Naive thymus-derived CD8-positive, alpha-beta T cell (primary cell): ENCODE data around the gene MUC20. TPM values are rescaled to one million over a fixed set of nuclear protein-coding genes. Genes with fewer than 3 reads are reported as not detected.
"Not testable (repeated sequence)": the region's sequence is repeated elsewhere in the genome, so short reads cannot be mapped to it uniquely, and the experiment has no call there.

Source experiments
- ATAC-seq, 2 donors: fragments of 150-1000 bp; cut with Tn5 transposase in 1 of 2; sonication (Bioruptor Pico), chemical (Tn5 transposase) in 1 of 2; 1 replicate in 1 of 2; 2 replicates in 1 of 2; pipeline ENCODE4 v1.10.0; 2021; ENCODE audit warnings: mild to moderate bottlenecking in 2 of 2, moderate library complexity in 2 of 2
- POLR2A ChIA-PET: fragments of 350-600 bp; sonication (Branson Sonifier 250); formaldehyde crosslinking; loops from one replicate; lab custom pipeline; 2021; ENCODE audit warnings: antibody characterized with exemption; lab: Charles Lee
- DNase-seq, 10 donors: peaks; one replicate each; pipeline versions ENCODE4 v3.0.0 to v3.0.0-alpha.2; 2020 to 2022
- H3K27ac Mint-ChIP-seq, 10 donors: one replicate each; pipeline ENCODE4 v1.8.0; 2020 to 2022; ENCODE audit warnings: mild to moderate bottlenecking in 10 of 10, mixed read lengths in 10 of 10, moderate library complexity in 4 of 10, inconsistent platforms in 1 of 10
- H3K27me3 Mint-ChIP-seq, 5 donors: one replicate each; pipeline ENCODE4 v1.8.0; 2021 to 2022; ENCODE audit warnings: mixed read lengths in 5 of 5
- H3K36me3 Mint-ChIP-seq, 3 donors: one replicate each; pipeline ENCODE4 v1.8.0; 2020 to 2022; ENCODE audit warnings: mixed read lengths in 3 of 3, mild to moderate bottlenecking in 2 of 3, inconsistent platforms in 1 of 3
- H3K4me1 Mint-ChIP-seq, 4 donors: one replicate each; pipeline ENCODE4 v1.8.0; 2021 to 2022; ENCODE audit warnings: mixed read lengths in 4 of 4
- H3K4me3 Mint-ChIP-seq, 10 donors: one replicate each; pipeline ENCODE4 v1.8.0; 2020 to 2022; ENCODE audit warnings: mild to moderate bottlenecking in 10 of 10, mixed read lengths in 10 of 10, moderate library complexity in 6 of 10, inconsistent platforms in 1 of 10
- H3K9me3 Mint-ChIP-seq, 9 donors: one replicate each; pipeline ENCODE4 v1.8.0; 2020 to 2022; ENCODE audit warnings: mixed read lengths in 9 of 9, mild to moderate bottlenecking in 3 of 9, inconsistent platforms in 1 of 9, moderate library complexity in 1 of 9
- polyA plus RNA-seq, 3 donors: library from polyadenylated mRNA; unstranded; fragments of 300-500 nt; fragmentation: Illumina TruSeq; gene quantifications; one replicate each; pipeline ENCODE4 v1.2.3, GENCODE V29; 2021
- total RNA-seq, 8 experiments: library from RNA in 2 of 8; stranded (reverse) in 2 of 8; gene quantifications; one replicate each; pipeline ENCODE4 v1.2.3 and lab custom pipeline; 2021 to 2026

The MUC20 gene
- total and polyA plus RNA-seq, 5 experiments from 2014 or later, result 0.21 to 11.7 (median 5.3) TPM; not detected in 1

GRCh38 chr3:195732940-195733339 is 12.2 kb downstream of the MUC20 start:
- ATAC-seq (no peak), DNase-seq (no peak)
- no peaks in the 10 kb centered on the region for H3K27me3 Mint-ChIP-seq
- POLR2A ChIA-PET, result no interaction called here
- no peak overlapping the region for H3K4me3 Mint-ChIP-seq
- H3K9me3 Mint-ChIP-seq, result no peaks in the 10 kb centered on the region
- no peaks in the 10 kb centered on the region for H3K4me1 Mint-ChIP-seq
- no peak overlapping the region for H3K27ac Mint-ChIP-seq
- peaks cover 4 to 77% (median 44%) of the 10 kb centered on the region in 3 donors for H3K36me3 Mint-ChIP-seq

- no peaks in the 10 kb centered on the region for H3K4me1 Mint-ChIP-seq
- DNase-seq (no peak), ATAC-seq (no peak)
- H3K4me3 Mint-ChIP-seq, result no peak overlapping the region
- peak overlapping the region in 1 of 10 donors; percentile 51 for H3K27ac Mint-ChIP-seq
- no peaks in the 10 kb centered on the region for H3K27me3 Mint-ChIP-seq
- H3K9me3 Mint-ChIP-seq, result no peaks in the 10 kb centered on the region
- peaks cover 4 to 68% (median 32%) of the 10 kb centered on the region in 3 donors for H3K36me3 Mint-ChIP-seq
- POLR2A ChIA-PET, result no interaction called here
Measured at GRCh38 chr3:195735036-195735695, 14.4 kb downstream of the MUC20 start.

DNA sequence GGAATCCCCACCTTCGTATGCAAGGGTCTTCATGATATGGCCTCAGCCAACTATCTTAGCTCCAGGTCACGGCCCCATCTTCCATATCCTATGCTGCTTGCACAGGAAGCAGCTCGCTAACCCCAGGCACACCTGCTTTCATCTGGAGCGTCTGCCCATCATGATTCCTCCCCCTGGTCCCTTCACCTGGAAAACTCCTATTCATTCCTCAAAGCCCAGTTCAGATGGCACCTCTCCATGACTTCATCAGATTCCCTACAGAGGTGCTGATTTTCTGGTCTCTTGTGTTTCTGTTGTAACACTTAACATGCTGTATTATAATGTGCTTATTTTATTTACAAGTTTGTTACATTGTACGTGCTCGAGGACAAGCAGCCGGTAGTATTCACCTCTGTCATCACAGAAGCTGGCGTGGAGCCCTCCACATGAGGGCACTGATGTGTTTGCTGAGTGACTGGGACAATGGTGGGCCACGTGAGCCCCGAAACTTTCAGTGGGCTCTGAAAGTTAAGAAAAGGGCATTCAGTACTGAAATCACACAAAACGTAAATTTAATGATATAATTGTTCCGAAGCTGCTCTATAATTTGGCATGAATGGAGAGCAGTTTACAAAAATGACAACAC is 16.2 kb downstream of the MUC20 start:
- peak overlapping the region in 1 of 10 donors; percentile 14 for H3K27ac Mint-ChIP-seq
- peaks cover 0 to 2% (median 0%) of the 10 kb centered on the region in 5 donors for H3K27me3 Mint-ChIP-seq
- POLR2A ChIA-PET, result no interaction called here
- peaks cover 4 to 51% (median 20%) of the 10 kb centered on the region in 3 donors for H3K36me3 Mint-ChIP-seq
- no peaks in the 10 kb centered on the region for H3K4me1 Mint-ChIP-seq
- H3K4me3 Mint-ChIP-seq, result no peak overlapping the region
- DNase-seq, result no peak
- ATAC-seq, result no peak
- H3K9me3 Mint-ChIP-seq, result no peaks in the 10 kb centered on the region

DNA sequence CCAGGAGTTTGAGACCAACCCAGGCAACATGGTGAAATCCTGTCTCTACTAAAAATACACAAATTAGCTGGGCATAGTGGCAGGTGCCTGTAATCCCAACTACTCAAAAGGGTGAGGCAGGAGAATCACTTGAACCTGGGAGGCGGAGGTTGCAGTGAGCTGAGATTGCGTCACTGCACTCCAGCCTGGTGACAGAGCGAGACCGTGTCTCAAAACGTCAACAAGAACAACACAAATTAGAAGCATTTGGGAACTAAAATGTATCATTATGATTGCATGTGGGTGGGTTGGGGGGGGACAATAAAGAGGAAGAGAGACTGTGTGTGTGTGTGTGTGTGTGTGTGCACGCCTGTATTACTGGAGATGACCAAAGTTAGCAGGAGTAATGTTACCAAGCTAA is 17.0 kb downstream of the MUC20 start:
- DNase-seq, ATAC-seq, H3K27me3 Mint-ChIP-seq, H3K4me1 Mint-ChIP-seq, H3K9me3 Mint-ChIP-seq, H3K4me3 Mint-ChIP-seq, H3K27ac Mint-ChIP-seq: not testable (repeated sequence)
- peaks cover 4 to 43% (median 15%) of the 10 kb centered on the region in 3 donors for H3K36me3 Mint-ChIP-seq
- POLR2A ChIA-PET, result interaction anchor here (0.7 kb wide), 1 partner anchor 73 kb away, joined by 3 read pairs; no protein-coding TSS in a partner anchor

DNA sequence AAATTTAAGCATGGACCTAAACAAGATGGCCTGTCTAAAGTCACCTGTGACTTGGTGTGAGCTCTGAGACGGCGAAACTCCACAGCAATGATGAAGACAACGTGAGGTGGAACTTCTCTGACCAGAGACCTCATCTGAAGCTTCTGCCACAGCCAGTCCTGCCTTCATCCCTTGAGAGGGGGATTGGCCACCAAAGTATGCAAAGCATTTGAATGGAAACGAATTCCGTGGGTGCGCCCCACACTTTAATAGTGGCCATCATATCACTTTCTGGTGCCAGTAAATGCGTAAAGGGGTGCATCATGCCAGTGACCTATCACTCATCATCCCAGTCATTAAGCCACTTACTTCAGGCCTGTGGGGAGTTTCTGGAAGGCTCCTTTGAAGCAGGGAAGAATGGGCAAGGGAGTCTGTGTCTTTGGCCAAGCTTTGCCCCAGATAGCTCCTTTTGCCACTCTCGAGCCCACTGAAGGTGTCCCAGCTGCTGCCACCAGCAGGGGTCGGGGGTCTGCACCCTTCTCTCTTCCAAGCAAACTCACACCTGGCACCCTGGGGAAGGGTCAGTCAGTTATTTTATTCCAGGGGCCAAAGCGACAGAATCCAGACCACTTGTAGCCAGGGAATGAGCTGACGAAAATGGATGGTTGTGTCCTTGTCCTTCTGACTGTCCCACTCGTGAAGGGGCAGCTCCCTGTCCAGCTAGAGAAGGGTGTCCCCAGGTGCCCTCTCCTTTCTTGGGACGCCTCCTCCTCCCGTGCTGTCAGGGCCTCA is 17.7 kb downstream of the MUC20 start:
- H3K36me3 Mint-ChIP-seq, result peaks cover 4 to 36% (median 9%) of the 10 kb centered on the region in 3 donors
- no peaks in the 10 kb centered on the region for H3K9me3 Mint-ChIP-seq
- peaks cover 0 to 4% (median 0%) of the 10 kb centered on the region in 5 donors for H3K27me3 Mint-ChIP-seq
- H3K4me1 Mint-ChIP-seq, result no peaks in the 10 kb centered on the region
- POLR2A ChIA-PET, result interaction anchor here (0.7 kb wide), 1 partner anchor 72 kb away, joined by 3 read pairs; no protein-coding TSS in a partner anchor
- no peak overlapping the region for H3K4me3 Mint-ChIP-seq
- ATAC-seq (no peak), DNase-seq (no peak)
- no peak overlapping the region for H3K27ac Mint-ChIP-seq

DNA sequence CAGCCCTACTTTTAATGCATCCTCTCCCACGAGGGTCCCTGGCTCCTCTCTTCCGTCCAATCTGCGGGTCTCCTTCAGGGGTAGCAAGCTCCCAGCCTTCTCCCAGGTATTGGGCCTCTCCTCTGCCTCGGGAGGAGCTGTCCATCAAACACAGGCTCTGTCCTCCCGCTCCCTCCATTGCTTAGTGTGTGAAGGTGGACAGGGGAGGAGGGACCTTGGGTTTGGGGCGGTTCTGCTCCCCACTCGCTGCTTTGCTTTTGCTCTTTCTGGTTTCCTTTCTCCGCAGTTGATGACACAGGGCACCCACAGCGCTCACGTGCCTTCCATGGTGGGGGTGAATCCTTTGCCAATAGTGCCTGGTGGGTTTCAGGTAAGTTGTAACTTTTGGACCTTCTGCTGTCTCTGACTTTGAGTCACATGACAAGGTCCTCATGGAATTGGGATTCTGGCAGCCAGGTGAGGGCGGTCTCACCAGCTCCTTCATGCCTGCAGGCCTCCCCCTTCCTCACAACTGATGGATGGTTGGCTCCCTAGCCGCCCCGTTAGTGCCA is 18.9 kb downstream of the MUC20 start:
- POLR2A ChIA-PET, result no interaction called here
- DNase-seq, result peak in 1 of 10 donors; percentile 22
- Mint-ChIP-seq H3K27me3 (peaks cover 0 to 4% (median 0%) of the 10 kb centered on the region in 5 donors), H3K9me3 (no peaks in the 10 kb centered on the region), H3K4me3 (no peak overlapping the region), H3K36me3 (peaks cover 4 to 30% (median 8%) of the 10 kb centered on the region in 3 donors), H3K27ac (no peak overlapping the region), H3K4me1 (no peaks in the 10 kb centered on the region)
- ATAC-seq, result no peak

DNA sequence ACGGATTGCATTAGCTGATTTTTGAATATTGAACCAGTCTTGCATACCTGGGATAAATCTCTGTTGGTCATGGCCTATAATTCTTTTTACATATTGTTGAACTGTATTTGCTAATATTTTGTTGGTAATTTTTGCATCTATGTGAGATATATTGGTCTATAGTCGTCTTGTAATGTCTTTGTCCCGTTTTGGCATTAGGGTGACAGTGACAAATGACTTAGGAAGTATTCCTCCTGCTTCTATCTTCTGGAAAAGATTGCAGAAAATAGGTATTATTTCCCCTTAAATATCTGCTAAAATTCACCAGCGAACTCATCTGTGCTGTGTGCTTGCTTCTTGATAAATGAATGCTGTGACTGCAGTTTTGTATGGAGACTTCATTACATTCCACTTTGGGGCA is 23.7 kb downstream of the MUC20 start:
- Mint-ChIP-seq H3K9me3 (no peaks in the 10 kb centered on the region), H3K36me3 (peaks cover 0 to 4% (median 0%) of the 10 kb centered on the region in 3 donors), H3K4me3 (no peak overlapping the region), H3K4me1 (peaks cover 10 to 17% (median 13%) of the 10 kb centered on the region in 4 donors), H3K27me3 (peaks cover 0 to 8% (median 0%) of the 10 kb centered on the region in 5 donors), H3K27ac (no peak overlapping the region)
- DNase-seq, result no peak
- no peak for ATAC-seq
- POLR2A ChIA-PET, result no interaction called here

DNA sequence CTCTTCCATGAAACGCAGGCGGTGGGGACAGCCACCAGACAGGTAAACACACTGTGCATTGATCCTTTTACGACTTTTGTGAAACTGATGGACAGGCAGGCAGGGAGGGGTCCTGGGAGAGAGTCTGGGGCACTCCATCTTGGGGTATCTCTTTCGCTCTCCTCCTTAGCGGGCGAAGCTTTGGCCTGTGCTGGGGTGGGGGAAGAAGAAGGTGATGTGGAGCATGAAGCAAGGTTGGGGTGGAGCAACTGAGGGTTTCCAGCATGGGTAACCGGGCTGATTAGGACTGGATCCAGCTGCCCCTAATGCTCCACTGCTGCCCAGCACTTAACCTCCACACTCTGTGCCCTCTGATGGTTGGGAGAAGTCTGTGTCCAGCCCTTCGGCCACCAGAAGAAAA is 25.6 kb downstream of the MUC20 start:
- H3K4me1 Mint-ChIP-seq, result peaks cover 10 to 17% (median 13%) of the 10 kb centered on the region in 4 donors
- H3K9me3 Mint-ChIP-seq, result no peaks in the 10 kb centered on the region
- peaks cover 0 to 4% (median 0%) of the 10 kb centered on the region in 3 donors for H3K36me3 Mint-ChIP-seq
- DNase-seq (peak in 1 of 10 donors; percentile 49), ATAC-seq (no peak)
- peaks cover 0 to 8% (median 0%) of the 10 kb centered on the region in 5 donors for H3K27me3 Mint-ChIP-seq
- POLR2A ChIA-PET, result no interaction called here
- no peak overlapping the region for H3K27ac Mint-ChIP-seq
- no peak overlapping the region for H3K4me3 Mint-ChIP-seq

GRCh38 chr3:195746751-195747150 is 26.0 kb downstream of the MUC20 start:
- Mint-ChIP-seq H3K4me1 (peaks cover 10 to 17% (median 13%) of the 10 kb centered on the region in 4 donors), H3K27me3 (peaks cover 0 to 7% (median 0%) of the 10 kb centered on the region in 5 donors), H3K36me3 (peaks cover 0 to 4% (median 0%) of the 10 kb centered on the region in 3 donors), H3K27ac (peak overlapping the region in 2 of 10 donors; percentile 37 to 38), H3K4me3 (peak overlapping the region in 2 of 10 donors; percentile 19 to 43), H3K9me3 (no peaks in the 10 kb centered on the region)
- ATAC-seq (no peak), DNase-seq (peak in 1 of 10 donors; percentile 6)
- POLR2A ChIA-PET, result no interaction called here

GRCh38 chr3:195748661-195749060 is 27.9 kb downstream of the MUC20 start:
- Mint-ChIP-seq H3K27ac (peak overlapping the region in 2 of 10 donors; percentile 35 to 66), H3K4me1 (peaks cover 12 to 21% (median 16%) of the 10 kb centered on the region in 4 donors), H3K36me3 (peaks cover 0 to 4% (median 0%) of the 10 kb centered on the region in 3 donors), H3K9me3 (no peaks in the 10 kb centered on the region), H3K27me3 (peaks cover 0 to 3% (median 0%) of the 10 kb centered on the region in 5 donors), H3K4me3 (peak overlapping the region in 5 of 10 donors; percentile 1 to 48 (median 25))
- ATAC-seq, result no peak
- DNase-seq, result peak in 1 of 10 donors; percentile 54
- POLR2A ChIA-PET, result no interaction called here

DNA sequence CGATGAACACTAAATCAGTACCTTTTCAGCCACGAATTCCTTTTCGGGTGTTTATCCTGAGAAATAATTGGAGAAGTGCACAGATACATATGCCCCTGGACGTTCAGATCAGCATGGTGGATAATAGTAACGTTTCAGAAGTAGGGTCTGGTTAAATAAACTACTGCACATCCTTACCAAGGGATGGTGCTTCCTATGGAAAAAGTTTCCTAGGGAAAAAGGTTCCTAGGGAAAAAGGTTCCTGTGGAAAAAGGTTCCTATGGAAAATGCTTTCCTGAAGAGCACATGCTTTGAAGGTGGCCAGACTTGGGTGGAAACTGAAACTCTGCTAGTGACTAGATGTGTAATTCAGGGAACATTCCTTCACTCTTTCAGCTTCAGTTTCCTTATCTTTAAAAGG is 28.3 kb downstream of the MUC20 start:
- Mint-ChIP-seq H3K4me3 (peak overlapping the region in 2 of 10 donors; percentile 24 to 25), H3K27ac (peak overlapping the region in 1 of 10 donors; percentile 66), H3K4me1 (peaks cover 13 to 21% (median 16%) of the 10 kb centered on the region in 4 donors)
- H3K9me3 Mint-ChIP-seq, POLR2A ChIA-PET, H3K27me3 Mint-ChIP-seq, DNase-seq, ATAC-seq, H3K36me3 Mint-ChIP-seq: not testable (repeated sequence)

DNA sequence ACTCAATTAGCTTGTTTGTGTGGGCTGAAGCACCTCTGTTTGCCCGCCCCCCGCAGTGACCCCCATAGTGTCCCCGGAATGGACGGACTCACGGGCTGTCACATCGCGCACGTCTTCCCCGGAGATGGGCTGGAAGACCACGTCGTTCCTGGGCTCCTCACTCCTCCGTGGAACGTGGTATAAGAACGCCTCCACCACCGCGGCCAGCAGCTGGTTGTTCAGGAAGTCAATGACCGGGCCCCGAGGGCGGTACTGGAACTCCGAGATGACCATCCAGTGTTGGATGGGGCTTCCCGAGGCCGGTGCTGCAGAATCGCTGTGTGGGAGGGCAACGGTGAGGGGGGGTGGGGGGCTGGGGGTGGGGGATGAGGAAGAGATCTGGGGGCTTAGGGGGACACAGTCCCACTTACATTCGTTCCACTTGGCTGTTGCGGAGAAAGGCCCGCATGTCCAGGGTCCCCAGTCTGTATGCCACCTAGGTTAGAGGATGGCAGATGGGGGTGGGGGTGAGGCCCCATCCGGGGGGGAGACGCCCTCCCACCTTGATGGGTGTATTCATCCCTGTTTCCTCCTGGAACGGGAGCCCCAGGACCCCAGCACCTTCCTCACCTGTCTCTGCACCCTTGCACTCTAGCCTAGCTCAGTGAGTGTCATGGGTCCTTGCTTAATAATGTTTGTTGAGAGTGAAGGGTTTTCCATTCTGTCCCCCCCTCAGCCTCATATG is 30.2 kb downstream of the MUC20 start:
- H3K36me3 Mint-ChIP-seq, result peaks cover 0 to under 1% (median 0%) of the 10 kb centered on the region in 3 donors
- DNase-seq (no peak), ATAC-seq (no peak)
- no peaks in the 10 kb centered on the region for H3K9me3 Mint-ChIP-seq
- no peak overlapping the region for H3K4me3 Mint-ChIP-seq
- peaks cover 15 to 21% (median 18%) of the 10 kb centered on the region in 4 donors for H3K4me1 Mint-ChIP-seq
- no peak overlapping the region for H3K27ac Mint-ChIP-seq
- POLR2A ChIA-PET, result no interaction called here
- H3K27me3 Mint-ChIP-seq, result peaks cover 0 to 6% (median 0%) of the 10 kb centered on the region in 5 donors
